Measurements from ENCODE around the gene LARGE1.

DNA sequence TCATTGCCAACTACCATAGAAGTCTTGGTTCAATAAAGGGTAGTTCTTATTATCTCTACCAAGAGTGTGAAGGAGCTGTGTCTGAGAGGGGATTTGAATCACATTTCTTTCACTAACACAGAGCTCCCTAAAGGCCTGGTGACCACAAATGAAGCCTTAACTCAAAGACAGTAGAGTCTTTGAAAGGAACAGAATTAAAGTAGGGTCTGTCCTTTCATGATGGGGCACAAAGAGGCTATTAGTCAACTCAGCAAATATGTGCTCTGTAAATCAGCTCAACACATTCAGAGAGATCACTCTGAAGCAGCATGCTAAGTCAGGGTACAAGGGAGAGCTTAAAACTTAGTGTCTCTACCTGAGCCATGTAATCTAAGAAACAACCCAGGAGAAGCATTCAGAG, 649.7 kb downstream of the LARGE1 start:
- TF ChIP-seq, protein P1, sequence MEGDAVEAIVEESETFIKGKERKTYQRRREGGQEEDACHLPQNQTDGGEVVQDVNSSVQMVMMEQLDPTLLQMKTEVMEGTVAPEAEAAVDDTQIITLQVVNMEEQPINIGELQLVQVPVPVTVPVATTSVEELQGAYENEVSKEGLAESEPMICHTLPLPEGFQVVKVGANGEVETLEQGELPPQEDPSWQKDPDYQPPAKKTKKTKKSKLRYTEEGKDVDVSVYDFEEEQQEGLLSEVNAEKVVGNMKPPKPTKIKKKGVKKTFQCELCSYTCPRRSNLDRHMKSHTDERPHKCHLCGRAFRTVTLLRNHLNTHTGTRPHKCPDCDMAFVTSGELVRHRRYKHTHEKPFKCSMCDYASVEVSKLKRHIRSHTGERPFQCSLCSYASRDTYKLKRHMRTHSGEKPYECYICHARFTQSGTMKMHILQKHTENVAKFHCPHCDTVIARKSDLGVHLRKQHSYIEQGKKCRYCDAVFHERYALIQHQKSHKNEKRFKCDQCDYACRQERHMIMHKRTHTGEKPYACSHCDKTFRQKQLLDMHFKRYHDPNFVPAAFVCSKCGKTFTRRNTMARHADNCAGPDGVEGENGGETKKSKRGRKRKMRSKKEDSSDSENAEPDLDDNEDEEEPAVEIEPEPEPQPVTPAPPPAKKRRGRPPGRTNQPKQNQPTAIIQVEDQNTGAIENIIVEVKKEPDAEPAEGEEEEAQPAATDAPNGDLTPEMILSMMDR (conservative IDR thresholded peaks at IDR 0.05 in 1 of 2, IDR thresholded peaks at IDR 0.05 in 1 of 2; ENCODE audit: low read depth in 1 of 2, low read length in 2 of 2), result no peak
- no peak for TF ChIP-seq EZH2 (IDR thresholded peaks at IDR 0.05; ENCODE audit: low read length, missing control alignments)

Measured in fibroblast of lung (primary cell).